ENCODE measurements around the gene LDLRAD4.

The LDLRAD4 gene

DNA sequence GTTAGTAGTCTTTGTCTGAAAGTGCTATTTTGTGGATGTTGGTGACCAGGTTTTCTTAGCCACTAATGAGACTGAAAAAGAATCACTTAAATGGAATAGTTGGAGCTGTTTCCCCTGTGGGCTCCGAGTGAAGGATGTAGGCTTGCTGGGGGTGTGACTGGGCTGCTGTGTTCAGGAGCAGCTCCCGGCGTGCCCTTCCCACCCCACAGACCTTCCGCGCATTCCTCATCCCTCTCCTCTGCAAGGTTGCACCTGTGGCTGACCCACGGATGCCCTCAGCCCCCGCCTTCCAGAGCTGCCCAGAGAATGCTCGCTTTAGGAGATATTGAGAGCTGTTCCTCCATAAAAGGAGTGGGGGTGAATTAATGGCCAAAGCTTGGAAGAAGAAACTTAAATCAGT, 174.3 kb downstream of the LDLRAD4 start:
- no peak for DNase-seq

DNA sequence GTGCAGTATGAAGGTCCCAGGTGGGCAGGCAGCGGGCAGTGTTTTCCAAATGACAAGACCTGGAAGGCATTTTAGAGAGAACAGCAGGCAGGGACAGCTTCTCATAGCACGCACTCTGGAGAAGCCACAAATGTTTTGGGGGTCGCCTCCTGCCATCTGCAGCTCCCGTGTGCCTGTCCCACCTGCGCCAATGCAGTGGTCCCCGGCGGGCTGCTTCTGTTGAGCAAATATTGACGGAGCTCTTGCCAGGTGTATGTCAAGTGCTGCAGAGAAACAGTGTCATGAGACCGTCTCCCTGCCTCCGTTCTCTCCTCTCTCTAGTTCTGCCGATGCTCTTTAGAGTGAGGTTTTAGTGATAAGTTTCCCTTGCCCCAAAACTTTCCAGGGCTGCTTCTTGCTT, 174.8 kb downstream of the LDLRAD4 start:
- DNase-seq = no peak

DNA sequence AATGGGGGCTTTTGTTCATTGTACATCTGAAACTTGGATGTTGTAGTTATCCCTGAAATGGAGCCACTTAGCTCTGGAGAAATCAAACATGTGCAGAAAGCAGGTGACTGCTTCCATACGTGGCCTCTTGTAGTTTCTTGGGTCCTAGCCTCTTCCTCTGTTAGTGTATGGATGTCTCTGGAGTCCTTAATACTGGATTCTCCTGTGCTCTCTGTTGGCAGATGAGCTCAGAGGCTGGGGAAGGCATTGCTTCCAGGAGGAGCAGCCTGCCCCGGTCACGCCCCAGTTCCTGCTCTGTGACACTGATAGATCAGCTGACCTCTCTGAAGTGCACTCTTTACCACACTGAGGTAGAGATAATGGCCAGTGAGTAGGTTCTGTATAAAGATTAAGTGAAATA, 176.2 kb downstream of the LDLRAD4 start:
- DNase-seq = no peak

DNA sequence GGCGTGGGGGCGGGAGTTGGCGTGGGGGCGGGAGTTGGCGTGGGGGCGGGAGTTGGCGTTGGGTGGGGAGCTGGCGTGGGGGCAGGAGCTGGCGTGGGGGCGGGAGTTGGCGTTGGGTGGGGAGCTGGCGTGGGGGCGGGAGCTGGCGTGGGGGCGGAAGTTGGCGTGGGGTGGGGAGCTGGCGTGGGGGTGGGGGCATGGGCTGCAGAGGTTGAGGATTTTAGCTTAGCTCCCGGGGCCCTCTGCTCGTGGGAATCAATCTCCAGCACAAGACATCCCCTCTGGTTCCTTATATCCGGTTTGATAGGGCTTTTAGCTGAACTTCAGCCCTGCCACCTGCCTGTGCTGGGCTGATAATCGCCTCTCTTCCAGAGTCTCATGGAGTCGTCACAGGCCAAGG, 177.0 kb downstream of the LDLRAD4 start:
- DNase-seq = no peak

DNA sequence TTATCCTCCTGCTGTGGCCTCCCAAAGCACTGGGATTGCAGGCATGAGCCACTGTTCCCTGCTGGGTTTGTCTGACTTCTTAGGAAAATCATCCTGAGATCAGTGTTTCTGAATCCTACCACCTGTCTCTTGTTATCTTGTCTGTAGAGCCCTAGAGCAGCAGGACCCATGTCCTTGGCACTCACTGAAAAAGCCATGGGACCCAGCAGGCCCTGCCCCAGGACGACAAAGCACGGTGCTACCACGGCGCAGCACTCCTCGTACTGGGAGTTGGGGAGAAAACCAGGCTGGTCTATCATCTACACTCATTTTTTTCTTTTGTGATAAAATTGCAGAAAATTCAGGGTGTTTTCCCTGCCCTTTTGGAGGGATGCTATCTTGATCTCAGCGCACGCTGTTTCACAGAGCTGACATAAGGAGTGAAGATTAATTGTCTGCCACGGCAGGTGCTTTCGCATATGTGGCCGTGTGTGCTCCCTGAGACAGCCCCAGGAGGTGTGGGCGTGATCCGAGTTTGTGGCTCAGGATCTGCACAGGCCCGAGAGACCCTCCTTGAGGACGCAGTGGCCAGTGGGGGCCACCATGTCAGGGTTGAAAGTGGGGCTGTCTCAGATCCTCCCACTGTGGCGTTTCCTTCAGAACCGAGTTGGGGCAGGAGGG, 179.1 kb downstream of the LDLRAD4 start:
- no peak for DNase-seq

DNA sequence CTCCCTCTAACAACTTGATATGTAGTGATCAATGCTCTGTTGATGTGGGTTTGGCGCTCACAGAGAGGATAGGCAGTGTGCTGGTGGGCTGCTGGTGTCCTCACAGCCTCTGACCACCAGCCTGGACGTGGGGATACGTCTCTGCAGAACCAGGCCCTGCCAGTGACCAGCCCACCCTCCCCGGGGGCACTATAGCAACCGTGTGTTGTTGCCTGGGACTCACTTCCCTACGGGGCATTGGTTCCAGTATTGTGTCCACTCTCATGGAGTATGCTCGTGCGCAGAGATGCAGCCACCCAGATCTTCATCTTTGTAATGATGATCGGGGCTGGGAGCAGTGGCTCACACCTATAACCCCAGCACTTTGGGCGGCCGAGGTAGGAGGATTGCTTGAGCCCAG, 180.1 kb downstream of the LDLRAD4 start:
- DNase-seq = no peak

DNA sequence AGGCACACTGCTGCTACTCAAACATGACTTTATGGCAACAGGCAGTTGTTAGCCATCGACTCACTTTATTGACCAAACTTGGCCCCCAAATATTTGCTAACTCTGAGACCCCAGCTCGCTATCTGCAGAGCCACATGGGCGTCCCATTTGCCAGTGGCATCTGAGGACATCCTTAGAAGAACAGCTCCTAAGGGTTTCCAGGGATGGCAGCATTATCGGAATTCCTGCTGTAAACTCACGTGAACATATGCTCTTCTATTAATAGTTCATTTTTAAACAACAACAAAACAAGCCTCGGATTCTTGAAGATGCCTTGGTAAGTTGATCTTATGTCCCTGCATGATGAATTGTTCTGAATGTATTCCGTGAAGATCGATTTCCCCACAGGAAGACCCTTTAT, 181.0 kb downstream of the LDLRAD4 start:
- no peak for DNase-seq

DNA sequence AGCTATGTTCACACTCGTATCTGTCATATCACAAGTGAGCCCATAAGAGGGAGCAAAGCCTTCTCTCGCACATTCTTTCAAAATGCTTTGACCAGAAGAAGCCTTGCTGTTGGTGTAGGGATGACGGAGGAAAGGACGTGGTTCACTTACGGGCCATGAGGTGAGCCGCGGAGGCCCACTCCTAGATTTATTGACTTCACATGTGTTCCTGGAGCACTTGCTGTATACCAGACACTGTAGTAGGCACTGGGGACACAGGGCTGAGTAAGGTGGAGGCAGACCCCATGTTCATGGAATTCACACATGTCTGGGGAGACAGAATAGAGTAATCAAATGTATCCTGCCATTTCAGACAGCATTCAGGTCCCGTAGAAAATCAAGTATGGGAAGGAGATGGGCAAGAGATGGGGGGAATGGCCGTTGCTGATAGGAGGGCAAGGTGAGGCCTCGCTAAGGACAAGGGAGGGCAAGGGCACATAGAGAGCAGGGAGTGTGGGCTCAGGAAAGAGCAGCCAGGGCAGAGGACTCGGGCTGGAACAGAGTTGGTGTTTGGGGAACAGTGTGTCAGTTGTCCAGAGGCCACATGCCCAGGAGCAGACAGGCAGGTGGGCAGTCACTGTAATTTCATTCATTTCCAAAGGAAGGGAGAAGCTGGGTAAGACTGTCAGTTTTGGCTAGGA, 182.2 kb downstream of the LDLRAD4 start:
- no peak for DNase-seq

DNA sequence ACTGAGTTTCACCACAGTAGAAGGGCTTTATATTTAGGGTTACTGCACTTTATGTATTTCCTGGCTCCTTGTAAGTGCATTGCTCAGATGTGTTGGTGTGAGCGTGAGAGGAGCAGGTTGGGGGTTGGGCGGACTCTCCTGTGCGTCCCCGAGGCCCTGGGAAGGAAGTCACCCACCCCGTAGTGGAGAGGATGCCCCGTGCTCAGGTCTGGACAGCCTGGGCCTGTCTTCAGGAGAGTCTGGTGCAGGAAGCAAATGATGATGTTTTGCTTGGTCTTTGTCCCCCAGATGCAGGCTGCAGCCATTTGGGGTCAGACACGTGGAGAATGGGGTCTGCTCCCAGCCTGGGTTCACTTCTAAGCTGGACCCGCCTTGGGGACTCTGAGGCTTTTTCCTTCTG, 182.8 kb downstream of the LDLRAD4 start:
- no peak for DNase-seq

DNA sequence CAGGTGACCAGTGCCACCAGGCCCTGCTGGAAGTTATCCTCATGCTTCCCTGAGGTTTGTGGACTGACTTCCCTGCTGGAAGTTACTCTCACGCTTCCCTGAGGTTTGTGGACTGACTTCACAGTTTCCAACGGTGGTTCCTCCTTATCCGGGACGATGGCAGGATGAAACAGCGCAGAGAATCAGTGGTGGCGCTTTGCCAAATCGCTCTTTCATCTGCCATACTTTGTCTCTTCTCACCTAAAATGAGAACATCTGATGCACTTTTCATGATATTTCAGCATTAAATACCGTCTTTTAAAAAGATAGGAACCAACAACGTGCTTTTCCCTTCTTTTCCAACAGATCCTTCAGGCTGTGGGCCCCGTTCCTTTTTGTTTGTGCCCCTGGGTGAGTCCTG, 183.3 kb downstream of the LDLRAD4 start:
- no peak for DNase-seq

DNA sequence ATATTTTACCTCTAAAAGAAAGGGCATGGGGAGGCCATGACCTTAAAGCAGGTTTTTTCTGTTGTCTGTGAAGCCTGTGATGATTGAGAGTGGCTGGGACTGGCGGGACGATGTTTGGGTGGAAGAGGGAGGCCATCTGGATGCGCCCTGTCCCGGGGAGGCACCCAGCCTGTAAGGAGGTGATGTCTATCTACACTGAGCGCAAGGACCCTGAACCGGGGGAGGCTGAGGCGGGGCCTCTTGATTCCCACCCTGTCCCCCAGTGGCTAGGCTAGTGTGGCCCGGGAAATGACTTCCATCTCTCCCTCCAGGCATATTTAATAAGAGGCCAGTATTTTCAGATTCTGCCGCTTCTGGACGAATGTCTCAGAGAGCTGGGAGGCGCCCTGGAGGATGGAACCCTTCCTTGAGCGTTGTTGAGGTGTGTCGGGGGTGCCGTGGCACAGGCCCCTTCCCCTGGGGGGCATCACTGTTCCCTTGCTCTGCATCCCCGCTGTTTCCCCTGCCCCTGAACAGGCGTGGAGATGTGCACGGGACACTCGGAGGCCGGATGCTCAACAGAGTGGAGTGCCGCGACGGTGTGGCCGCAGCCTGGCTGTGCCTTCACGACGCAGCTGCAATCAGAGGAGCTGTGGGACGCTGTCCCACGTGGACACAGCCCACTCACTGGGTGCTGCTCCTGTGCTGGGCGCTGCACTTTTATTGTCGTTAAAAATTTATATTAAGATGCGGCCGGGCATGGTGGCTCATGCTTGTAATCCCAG, 185.4 kb downstream of the LDLRAD4 start:
- no peak for DNase-seq

DNA sequence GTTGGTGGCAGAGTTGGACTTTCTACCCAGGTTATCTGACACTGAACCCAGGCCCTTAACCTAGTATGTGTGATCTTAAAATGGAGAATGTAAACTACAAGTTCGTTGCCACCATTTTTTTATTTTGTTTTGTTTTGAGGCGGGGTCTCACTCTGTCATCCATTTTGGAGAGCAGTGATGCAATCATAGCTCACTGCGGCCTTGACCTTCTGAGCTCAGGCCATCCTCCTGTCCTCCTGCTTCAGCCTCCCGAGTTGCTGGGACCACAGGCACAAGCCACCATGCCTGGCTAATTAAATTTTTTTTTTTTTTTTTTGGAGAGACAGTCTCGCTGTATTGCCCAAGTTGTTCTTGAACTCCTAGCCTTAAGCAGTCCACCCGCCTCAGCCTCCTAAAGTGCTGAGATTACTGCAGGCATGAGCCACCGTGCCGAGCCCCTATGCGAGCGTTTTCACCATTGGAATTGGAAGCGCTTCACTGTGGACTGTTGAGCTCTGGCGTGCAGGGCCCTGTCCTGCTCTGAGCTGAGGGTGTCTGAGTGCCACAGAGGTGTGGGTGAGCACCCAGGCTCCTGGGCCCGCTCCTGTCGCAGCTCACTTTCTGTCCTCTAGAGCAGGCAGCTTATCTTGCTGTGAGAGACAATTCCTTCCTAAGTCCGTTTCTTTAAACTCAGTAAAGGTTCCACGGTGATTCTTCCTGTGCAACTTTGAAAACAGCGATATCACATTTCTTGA, 186.9 kb downstream of the LDLRAD4 start:
- DNase-seq = no peak

DNA sequence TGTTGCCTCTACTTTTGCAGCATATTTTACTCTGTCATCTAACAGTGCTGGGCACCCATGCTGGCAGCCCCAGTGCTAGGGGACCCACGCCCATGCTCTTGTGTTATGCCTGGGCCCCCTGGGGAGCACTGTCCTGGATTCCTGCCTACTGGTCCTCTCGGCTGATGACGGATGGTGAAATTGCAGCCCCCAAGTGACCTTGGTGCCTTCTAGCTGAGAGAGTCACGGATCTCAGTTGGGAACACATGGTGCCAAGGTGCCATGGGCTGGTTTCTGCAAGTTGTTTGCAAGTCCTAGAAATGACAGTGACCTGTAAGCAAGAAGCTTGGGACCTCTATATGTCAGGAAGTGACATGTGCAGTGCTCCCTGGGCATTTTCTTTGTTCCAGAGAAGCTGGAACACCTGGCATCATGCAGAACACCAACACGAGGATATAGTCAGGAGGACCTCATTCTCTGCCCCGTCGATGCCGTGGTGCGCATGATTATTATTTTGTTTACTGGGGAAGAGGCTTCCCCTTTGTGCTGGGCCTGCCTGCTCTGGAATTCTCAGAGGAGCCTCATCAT, 187.6 kb downstream of the LDLRAD4 start:
- DNase-seq = no peak

DNA sequence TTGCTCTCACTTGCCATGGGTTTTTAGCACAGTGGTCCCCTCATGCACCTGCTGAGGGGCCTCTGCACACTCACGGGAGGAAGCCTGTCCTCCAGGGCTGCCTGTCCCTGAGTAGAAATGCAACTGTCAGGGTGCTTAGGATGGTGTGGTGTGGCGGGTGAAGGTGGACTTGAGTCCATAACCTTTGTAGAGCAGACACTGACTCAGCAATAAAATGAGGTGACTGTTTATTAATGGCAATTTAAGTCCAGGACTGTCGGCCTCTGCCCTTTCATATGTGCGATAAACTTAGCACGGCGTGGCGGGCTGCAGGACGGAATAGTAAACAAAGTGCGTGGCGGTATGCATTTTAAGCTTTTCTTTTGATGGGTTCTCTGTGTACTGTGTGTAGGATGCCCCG, 188.2 kb downstream of the LDLRAD4 start:
- DNase-seq = no peak

DNA sequence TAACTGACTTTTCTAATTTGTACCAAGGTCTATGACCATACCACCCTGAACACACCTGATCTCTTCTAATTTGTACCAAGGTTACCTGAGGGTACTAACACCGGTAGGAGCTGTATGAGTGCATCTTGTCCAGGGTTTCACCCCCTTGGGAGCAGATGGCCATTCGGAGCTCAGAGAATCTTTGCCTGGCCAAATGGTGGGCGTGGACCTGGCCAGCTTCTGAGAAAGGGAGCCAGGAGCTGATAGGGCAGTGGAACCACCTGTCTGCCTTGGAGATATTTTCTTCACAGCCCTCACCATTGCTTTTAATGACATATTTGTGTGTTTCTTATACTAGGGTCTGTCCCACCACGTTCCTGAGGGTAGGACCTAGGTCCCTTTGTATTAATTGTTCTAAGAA, 188.9 kb downstream of the LDLRAD4 start:
- no peak for DNase-seq

DNA sequence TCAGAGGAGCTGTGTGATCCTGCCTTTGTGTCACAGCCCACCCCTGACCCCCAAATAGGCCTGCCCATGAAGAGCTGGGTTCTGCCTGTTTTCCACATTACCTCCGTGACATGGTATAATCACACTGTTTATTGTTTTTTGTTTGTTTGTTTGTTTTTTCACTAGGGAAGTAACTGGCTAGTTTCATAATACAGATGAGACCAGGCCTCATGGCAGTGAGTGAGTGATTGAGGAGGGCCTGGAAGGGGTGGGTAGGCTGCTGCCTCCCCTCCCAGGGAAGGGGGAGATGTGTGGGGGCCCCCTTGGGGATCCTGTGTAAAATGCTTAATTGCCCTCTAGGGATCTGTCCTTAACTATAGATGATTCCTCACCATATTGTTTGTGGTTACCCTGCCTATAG, 190.5 kb downstream of the LDLRAD4 start:
- DNase-seq = no peak

DNA sequence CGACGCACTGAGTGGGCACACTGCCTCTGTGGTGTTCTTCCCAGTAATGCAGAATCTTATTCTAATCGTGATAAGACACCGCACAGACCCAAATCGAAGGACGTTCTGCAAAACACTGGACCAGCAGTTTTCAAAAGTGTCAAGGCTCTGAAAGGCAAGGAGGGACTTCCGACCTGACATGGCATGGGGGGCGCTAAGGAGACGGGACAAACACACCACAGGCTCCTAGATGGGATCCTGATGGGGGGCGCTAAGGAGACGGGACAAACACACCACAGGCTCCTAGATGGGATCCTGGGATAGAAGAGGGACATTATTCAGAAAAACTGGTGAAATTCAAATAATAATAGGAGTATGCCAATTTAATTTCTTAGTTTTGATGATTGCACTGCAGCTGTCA, 191.4 kb downstream of the LDLRAD4 start:
- no peak for DNase-seq

DNA sequence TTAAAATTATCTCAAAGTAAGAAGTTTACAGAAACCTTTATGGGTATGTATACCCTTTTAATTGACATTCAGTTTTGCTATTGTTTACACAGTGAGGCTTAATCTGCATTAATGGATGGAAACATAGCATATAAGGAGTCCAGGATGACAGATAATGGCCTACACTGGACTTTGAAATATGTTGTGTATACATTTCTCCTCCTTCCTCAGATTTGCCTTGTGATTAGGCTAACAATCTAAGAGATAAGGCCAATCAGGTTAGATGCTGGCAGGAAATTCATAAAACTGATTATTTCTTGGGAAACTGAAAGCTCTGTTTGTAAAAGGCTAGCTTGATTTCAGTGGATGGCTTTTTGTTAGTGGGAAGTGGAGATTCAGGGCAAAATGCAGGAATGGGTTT, 191.9 kb downstream of the LDLRAD4 start:
- no peak for DNase-seq

DNA sequence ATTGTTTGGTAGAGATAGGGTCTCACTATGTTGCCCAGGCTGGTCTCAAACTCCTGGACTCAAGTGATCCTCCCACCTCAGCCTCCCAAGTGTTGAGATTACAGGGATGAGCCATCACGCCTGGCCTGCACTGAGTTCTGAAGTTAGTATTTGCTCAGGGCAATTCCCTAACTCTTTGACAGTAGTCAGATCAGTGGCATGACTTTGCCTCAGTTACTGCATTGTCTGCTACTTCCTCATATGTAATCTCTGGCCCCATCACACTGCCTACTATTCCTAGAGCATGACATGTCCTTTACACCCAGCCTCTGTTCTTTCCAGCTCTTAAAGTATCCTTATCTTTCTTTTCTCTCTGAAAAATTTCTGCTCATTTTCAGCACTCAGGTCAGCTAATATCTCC, 193.5 kb downstream of the LDLRAD4 start:
- no peak for DNase-seq

DNA sequence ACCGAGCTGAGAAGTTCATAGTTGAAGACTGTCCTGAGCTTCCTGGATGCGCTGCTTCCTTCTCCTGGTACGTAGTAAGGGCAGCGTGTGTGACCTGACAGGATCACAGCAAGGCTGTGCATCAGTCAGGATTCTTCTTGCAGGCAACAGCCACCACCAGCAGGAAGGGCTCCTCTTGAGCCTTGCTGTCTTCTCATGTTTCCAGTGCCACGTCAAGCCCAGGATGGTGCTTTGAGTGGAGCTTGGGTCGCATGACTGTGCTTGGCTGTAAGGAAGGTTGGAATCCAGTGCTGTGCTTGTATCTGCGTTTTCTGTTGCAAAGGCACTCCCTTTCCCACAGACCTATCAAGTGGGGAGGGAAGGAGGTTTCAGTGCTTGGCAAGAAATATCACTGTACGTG, 194.3 kb downstream of the LDLRAD4 start:
- DNase-seq = no peak

DNA sequence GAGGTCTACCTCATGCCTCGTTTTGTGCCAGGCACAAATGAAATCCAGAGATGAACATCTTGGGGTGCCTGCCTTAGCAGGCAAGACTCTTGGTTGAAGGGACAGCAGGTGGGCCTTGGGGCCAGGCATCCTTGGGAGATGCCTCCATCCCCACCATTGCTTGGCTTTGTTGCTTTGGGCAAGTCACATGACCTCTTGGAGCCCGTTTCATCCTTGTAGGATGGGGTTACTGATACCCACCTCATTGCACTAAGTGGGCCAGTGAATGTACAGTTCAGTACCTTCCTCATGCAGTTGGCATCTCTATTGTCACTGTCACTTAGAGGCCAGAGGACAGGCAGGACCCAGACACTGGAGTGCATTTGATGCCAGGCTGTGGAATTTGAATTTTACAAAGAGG, 195.5 kb downstream of the LDLRAD4 start:
- no peak for DNase-seq

DNA sequence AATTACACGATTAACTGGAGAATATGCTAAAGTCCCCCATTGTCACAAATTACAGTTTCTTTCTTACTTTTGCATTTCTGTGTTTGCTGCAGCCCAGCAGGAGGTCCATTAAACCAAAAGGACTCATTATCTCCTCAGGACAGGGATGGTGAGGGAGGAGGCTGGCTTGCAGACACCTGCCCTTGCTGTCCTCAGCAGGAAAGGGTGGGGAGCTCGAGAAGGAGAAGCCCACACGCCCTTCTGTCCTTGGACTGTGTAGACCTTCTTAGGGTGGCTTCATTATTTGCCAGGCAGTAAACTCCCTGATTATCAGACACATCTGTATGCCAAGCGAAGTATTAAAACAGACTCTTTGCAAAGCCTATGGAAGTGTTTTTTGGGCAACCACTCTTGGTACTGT, 196.0 kb downstream of the LDLRAD4 start:
- no peak for DNase-seq

DNA sequence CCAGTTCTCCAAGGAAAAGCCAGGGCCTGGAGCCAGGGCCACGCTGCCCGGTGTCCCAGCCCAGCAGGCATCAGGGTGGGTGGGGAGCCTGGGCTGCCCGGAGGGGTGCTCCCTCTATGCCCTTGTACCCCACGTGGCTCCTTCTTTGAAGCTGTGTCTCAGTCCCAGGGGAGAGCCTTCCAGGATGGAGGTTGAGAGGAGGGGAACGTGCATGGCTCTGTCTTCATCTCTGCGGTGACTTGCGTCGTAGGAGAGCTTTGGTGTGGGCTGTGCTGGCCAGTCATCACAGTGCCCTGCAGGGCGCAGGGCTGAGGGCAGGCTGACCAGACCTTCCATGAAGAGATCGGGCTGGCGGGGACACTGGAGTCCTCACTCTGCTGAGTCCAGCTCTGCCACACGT, 197.2 kb downstream of the LDLRAD4 start:
- DNase-seq = no peak

Data from GDM1 (cell line).